Measurements from ENCODE around the gene DNAL1. TPM values are rescaled to one million over a fixed set of nuclear protein-coding genes. Genes with fewer than 3 reads are reported as not detected.

Gene DNAL1
- total RNA-seq, 1 experiment from 2014 or later, result 14.6 TPM

- no peak overlapping the region for H3K4me2 ChIP-seq (ENCODE audit: low read length)
- no peak overlapping the region for H3K4me3 ChIP-seq (replicated peaks in 1 of 2; ENCODE audit: low read depth in 1 of 2, low read length in 2 of 2)
- no peak overlapping the region for H3K27ac ChIP-seq (ENCODE audit: low read depth, low read length)
- no peaks in the 10 kb centered on the region for H3K27me3 ChIP-seq (ENCODE audit: insufficient read depth, low read length)
- intact Hi-C loops (cut with micrococcal nuclease), result no loop called here
- CTCF ChIA-PET, result interaction anchor here (0.7 kb wide), 1 partner anchor 170 kb away, joined by 3 read pairs; no protein-coding TSS in a partner anchor
- no peaks in the 10 kb centered on the region for H3K79me2 ChIP-seq (ENCODE audit: insufficient read depth, low read length)
- POLR2A ChIA-PET, result no interaction called here
- RAD21 ChIA-PET (ENCODE audit: low non-redundant PET in 1 of 2, low total read pairs in 2 of 2, uncharacterized antibody in 2 of 2, unreplicated experiment in 2 of 2), result no interaction called here
- no peaks in the 10 kb centered on the region for H3K4me1 ChIP-seq (ENCODE audit: control insufficient read depth in 1 of 2, insufficient read depth in 2 of 2, low read length in 2 of 2)
- no peak for ATAC-seq
- TF ChIP-seq, protein P1, sequence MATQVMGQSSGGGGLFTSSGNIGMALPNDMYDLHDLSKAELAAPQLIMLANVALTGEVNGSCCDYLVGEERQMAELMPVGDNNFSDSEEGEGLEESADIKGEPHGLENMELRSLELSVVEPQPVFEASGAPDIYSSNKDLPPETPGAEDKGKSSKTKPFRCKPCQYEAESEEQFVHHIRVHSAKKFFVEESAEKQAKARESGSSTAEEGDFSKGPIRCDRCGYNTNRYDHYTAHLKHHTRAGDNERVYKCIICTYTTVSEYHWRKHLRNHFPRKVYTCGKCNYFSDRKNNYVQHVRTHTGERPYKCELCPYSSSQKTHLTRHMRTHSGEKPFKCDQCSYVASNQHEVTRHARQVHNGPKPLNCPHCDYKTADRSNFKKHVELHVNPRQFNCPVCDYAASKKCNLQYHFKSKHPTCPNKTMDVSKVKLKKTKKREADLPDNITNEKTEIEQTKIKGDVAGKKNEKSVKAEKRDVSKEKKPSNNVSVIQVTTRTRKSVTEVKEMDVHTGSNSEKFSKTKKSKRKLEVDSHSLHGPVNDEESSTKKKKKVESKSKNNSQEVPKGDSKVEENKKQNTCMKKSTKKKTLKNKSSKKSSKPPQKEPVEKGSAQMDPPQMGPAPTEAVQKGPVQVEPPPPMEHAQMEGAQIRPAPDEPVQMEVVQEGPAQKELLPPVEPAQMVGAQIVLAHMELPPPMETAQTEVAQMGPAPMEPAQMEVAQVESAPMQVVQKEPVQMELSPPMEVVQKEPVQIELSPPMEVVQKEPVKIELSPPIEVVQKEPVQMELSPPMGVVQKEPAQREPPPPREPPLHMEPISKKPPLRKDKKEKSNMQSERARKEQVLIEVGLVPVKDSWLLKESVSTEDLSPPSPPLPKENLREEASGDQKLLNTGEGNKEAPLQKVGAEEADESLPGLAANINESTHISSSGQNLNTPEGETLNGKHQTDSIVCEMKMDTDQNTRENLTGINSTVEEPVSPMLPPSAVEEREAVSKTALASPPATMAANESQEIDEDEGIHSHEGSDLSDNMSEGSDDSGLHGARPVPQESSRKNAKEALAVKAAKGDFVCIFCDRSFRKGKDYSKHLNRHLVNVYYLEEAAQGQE (IDR thresholded peaks at IDR 0.05; ENCODE audit: low read depth), result no peak
- TF ChIP-seq ELF1 (IDR thresholded peaks at IDR 0.05; ENCODE audit: borderline replicate concordance, low read depth) (no peak), RAD21 (IDR thresholded peaks at IDR 0.05; ENCODE audit: low read depth) (no peak), ATF3 (IDR thresholded peaks at IDR 0.05) (no peak), SIN3A (IDR thresholded peaks at IDR 0.05; ENCODE audit: low read depth) (no peak)
- no peaks in the 10 kb centered on the region for H3K36me3 ChIP-seq (ENCODE audit: control insufficient read depth in 1 of 2, insufficient read depth in 2 of 2, low read length in 2 of 2)
- BruUV-seq (replicated peaks), result no TSS peak
- DNase-seq (ENCODE audit: low read depth, low spot score), result no peak
- H3K9me2 ChIP-seq (ENCODE audit: insufficient read depth), result no peaks in the 10 kb centered on the region
- no peak overlapping the region for H2AFZ ChIP-seq (ENCODE audit: low read depth, low read length, poor library complexity, severe bottlenecking)
- no peaks in the 10 kb centered on the region for H4K20me1 ChIP-seq (ENCODE audit: insufficient read depth)
- H3K9me3 ChIP-seq (ENCODE audit: control insufficient read depth in 1 of 2, insufficient read depth in 1 of 2, low read depth in 1 of 2, low read length in 2 of 2), result no peaks in the 10 kb centered on the region
- no peak overlapping the region for H3K9ac ChIP-seq (ENCODE audit: low read length)
Observed at GRCh38 chr14:73680821-73681220, 36.0 kb downstream of the DNAL1 start.

- no peak overlapping the region for H3K4me3 ChIP-seq (replicated peaks in 1 of 2; ENCODE audit: low read depth in 1 of 2, low read length in 2 of 2)
- H3K79me2 ChIP-seq (ENCODE audit: insufficient read depth, low read length), result no peaks in the 10 kb centered on the region
- intact Hi-C loops (cut with micrococcal nuclease), result no loop called here
- DNase-seq (ENCODE audit: low read depth, low spot score), result no peak
- TF ChIP-seq ZNF274 (IDR thresholded peaks at IDR 0.05; ENCODE audit: low read depth, low read length) (no peak), EZH2 (IDR thresholded peaks at IDR 0.05) (no peak)
- H3K9me3 ChIP-seq (ENCODE audit: control insufficient read depth in 1 of 2, insufficient read depth in 1 of 2, low read depth in 1 of 2, low read length in 2 of 2), result no peaks in the 10 kb centered on the region
- CTCF ChIA-PET, result no interaction called here
- RAD21 ChIA-PET (ENCODE audit: low non-redundant PET in 1 of 2, low total read pairs in 2 of 2, uncharacterized antibody in 2 of 2, unreplicated experiment in 2 of 2), result no interaction called here
- no TSS peak for BruUV-seq (replicated peaks)
- H2AFZ ChIP-seq (ENCODE audit: low read depth, low read length, poor library complexity, severe bottlenecking), result no peak overlapping the region
- no peak overlapping the region for H3K27ac ChIP-seq (ENCODE audit: low read depth, low read length)
- POLR2A ChIA-PET, result no interaction called here
- H4K20me1 ChIP-seq (ENCODE audit: insufficient read depth), result no peaks in the 10 kb centered on the region
- no peak overlapping the region for H3K9ac ChIP-seq (ENCODE audit: low read length)
- no peaks in the 10 kb centered on the region for H3K27me3 ChIP-seq (ENCODE audit: insufficient read depth, low read length)
- H3K36me3 ChIP-seq (ENCODE audit: control insufficient read depth in 1 of 2, insufficient read depth in 2 of 2, low read length in 2 of 2), result no peaks in the 10 kb centered on the region
- no peak for ATAC-seq
- no peak overlapping the region for H3K4me2 ChIP-seq (ENCODE audit: low read length)
- no peaks in the 10 kb centered on the region for H3K9me2 ChIP-seq (ENCODE audit: insufficient read depth)
- no peaks in the 10 kb centered on the region for H3K4me1 ChIP-seq (ENCODE audit: control insufficient read depth in 1 of 2, insufficient read depth in 2 of 2, low read length in 2 of 2)
Observed at GRCh38 chr14:73684627-73685026, 39.8 kb downstream of the DNAL1 start.
